CMK (cell line): ENCODE results near the gene PCNA.

Experiments used
- DNase-seq: peaks from one replicate; pipeline ENCODE4 v3.0.0-alpha.2; 2010; ENCODE audit warnings: low read depth

Gene PCNA

GRCh38 chr20:5119435-5120184 lies at the start of gene PCNA:
TSS of gene PCNA (minus strand) at chr20:5119958. CDS start at chr20:5119798, 160 bp downstream.
- peak; percentile 97 for DNase-seq

DNA sequence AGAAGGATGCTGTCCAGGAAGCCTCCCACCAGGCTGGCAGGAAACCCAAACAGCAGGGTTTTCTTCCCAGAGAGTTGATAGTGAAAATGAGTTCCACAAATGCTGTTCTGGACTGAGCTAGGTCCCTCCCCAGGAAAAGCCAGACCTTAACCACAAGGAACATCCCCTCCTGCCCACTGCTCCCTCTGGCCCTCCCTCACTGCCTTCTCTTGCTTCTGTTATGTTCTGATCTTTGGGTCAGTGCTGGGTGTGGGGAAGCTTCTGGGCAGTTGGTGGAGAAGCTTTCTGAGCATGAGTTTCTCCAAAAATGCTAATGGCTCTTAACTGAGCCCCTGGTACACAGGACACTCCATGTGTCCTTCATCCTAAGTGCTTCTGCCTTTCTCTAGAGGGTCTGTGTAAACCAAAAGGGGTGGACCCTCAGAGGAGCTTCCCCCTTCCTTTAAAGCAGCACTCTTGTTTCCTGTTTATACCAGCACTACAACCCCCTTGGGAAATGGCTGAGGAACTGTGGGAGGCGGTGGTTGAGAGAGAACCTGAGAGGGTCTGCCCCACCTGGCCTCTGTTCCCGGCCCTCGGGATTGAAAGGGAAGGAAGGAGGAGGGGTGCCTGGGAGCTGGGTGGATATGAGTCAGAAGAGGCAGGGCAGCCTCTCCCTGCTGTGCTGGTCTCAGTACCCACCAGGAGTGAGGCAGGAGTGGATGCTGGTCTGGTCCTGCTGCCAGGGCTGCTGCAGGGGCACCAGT lies 49.1 kb upstream of the PCNA start:
- DNase-seq = peak; percentile 88

DNA sequence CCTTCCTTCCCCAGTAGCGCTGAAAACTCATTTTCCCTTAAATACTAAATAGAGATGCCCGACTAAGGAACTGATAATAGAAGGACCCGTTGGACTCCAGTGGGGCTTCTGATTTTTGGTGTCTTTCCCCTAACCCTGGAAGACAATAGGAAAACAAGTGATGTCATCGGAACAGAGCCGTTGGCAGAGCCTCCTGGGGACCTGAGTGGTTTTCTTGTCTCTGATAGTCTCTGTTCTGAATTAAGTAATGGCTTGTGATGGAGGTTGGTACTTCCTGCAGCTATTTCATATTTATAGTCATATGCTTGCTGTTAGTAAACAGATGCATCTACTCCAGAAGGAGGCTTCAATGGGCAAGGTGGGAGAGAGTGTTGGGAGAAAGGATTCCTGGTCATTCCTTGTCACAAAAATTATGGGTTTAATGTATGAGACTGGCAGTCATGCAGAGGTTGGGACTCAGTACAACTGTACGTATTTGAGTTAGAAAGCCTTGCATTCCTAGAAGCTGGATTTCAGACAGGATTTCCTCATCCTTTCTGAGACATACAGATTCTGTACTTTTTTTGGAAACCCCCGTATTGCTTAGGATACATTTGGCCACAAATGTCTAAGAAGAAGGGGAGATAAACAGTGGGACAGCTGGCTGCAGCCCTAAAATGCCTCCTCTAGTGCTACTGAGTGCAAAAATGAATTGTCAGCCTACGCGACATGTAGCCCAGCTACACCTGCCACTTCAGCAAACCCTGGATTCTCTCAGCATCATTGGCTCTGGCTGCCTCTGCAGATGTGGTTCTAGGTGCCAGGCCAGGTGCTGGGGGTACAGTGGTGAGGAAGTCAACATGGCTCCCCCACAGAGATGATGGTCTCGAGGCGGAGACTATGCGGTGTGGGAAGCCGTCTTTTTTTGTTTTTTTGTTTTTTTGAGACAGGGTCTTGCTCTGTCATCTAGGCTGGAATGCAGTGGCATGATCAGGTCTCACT lies 45.2 kb upstream of the PCNA start:
- no peak for DNase-seq

GRCh38 chr20:5161536-5162164 lies 41.9 kb upstream of the PCNA start:
- no peak for DNase-seq

DNA sequence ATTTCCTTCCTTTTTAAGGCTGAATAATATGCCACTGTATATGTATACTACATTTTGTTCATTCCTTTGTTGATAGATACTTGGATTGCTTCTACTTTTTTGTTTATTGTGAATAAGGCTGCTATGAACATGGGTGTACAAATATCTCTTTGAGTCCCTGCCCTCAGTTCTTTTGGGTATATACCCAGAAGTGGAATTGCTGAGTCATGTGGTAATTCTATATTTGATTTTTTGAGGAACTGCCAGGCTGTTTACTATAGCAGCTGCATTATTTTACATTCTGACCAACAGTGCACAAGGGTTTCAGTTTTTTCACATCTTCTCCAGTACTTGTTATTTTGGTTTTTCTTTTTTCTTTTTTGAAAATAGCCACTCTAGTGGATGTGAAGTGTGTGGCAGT lies 41.1 kb upstream of the PCNA start:
- DNase-seq = no peak

- no peak for DNase-seq
Measured at GRCh38 chr20:5159928-5160327, 40.2 kb upstream of the PCNA start.

DNA sequence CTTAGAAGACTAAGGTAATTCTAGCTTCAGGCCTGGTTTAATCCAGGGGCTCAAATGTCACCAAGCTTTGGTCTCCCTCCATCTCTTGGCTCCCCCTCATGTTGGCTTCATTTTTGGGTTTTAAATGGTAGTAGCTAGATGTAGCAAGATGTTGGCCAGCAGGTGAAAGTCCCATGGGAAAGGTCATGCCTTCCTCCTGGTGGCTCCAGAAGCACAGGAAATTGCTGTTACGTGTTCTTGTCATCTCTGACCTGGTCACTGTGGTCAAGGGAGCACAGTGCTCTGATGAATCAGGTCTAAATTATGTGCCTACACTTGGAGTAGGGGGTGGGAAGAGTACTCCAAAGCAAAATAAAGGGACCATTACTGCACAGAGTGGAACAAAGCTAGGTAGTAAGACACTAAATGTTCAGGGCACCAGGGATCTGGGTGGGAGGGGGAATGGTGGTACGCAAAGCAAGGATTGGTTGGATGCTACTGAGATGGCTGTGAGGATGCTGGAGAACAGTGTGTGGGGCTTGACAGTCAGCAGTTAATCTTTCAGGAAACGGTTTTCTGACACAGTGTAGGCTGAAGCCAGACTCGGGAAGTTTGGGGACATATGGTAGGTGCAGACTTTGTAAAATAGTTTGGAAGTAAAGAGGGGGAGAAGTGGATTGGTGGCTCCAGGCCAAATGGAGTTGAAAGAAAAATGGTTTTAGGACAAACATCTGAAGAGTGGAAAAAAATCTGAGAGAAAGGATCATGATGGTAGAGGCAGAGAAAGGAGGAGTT lies 37.1 kb upstream of the PCNA start:
- DNase-seq = no peak

GRCh38 chr20:5155404-5155803 lies 35.6 kb upstream of the PCNA start:
- DNase-seq = no peak

DNA sequence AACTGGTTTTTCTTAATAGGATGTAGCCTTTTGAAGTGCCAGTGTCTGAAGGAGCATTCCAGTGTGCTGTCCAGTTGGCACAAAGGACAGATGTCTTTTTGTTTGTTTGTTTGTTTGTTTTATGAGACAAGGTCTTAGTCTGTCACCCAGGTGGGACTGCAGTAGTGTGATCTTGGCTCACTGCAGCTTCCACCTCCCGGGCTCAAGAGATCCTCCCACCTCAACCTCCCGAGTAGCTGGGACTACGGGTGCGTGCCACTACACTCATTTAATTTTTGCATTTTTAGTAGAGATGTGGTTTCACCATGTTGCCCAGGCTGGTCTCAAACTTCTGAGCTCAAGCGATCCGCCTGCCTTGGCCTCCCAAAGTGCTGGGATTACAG lies 34.8 kb upstream of the PCNA start:
- no peak for DNase-seq

GRCh38 chr20:5153612-5154542 lies 34.1 kb upstream of the PCNA start:
- DNase-seq = no peak

DNA sequence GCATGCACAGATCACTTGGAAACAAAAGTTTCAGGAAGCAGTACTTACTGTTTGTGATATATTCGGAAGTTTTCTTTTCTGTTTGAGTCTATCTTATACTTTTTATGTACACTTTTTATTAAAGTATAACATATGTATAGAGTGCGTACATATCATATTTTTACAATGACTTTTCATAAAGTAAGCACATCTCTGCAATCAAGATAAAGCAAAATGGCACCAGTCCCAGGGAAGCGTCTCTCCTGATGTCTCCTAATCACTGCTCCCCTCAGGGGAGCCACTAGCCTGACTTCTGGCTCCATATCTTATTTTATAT lies 33.4 kb upstream of the PCNA start:
- no peak for DNase-seq

- DNase-seq = no peak
Measured at GRCh38 chr20:5150226-5151076, 30.7 kb upstream of the PCNA start.

- no peak for DNase-seq
Measured at GRCh38 chr20:5149892-5150225, 30.1 kb upstream of the PCNA start.

DNA sequence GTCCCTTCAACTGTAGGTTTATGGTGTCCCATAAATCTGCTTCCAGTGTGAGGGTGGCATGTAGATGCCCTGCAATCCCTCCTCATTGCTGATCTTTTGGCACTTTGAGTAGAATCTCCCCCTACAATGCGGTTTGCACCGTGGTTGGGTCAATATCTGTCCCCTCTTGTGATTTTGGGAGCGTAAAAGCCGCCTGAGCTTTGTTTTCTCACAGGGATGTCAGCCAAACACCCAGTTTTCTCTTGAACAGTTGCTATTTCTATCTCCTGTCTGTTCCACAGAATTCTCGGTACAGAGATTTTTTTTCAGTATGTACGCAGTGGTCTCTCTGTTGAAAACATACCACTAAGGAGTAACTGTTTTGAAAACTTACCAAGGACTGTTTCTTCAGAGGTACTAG lies 28.8 kb upstream of the PCNA start:
- DNase-seq = no peak

DNA sequence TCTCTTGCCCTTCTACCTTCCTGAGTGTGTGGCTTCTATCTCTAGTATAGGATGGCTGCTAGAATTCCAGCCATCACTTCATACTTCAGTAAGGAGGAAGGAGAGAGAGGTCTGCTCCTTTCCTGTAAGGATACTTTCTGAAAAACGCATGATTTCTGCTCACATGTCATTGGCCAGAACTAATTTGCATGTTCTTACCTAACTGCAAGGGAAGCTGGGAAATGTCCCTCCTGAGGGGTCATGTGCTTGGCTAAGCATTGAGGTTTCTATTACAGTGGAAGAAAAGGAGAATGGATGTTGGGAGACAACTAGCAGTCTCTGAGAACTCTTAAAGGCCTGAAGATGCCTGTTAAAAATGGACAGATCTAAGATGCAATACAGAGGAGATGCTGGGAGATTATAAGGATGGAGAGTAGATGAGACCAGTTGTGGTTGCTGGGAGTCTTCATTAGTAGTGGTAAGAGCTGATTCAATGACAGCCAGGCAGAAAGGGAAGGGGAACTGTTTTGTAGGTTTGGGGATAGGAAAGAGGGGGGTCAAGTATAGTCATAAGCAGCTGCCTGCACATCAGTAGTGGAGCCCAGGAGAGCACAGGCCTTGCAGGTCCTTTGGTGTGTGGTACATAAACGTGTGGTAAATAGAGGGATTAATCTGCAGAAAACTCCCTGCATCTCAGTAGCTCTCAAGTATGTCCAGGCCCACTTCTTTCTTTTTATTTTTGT lies 27.3 kb upstream of the PCNA start:
- no peak for DNase-seq

DNA sequence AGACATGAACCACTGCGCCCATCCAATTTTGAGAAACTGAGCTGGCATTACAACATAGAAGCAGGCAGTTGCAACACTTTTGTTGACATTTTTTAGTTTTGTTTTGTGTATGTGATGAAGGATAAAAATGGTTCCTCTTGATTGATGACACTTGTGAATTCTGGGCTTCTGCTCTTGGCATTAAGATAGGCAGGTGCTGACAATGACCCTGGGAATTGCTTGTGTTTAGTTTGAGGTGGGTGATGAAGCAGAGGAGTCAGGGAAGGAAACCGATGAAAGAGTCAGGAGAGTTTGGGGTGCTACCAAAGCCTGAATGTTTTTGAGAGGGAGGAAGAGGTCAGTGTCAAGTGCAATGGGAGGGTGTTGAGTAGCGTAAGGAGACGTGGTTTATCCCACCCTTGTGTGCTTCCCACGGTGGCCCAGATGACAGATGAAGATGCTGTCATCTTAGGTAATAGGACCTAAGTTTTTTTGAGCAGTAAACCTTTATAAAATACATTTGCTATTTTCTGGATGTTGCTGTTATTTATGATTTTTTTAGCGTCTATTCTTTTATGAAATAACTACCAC lies 26.4 kb upstream of the PCNA start:
- no peak for DNase-seq

- no peak for DNase-seq
Measured at GRCh38 chr20:5145365-5146098, 25.8 kb upstream of the PCNA start.

GRCh38 chr20:5143851-5144250 lies 24.1 kb upstream of the PCNA start:
- no peak for DNase-seq
